HUES6 (cell line): ENCODE results near the gene PRKCA.
"Not testable (repeated sequence)": the region's sequence is repeated elsewhere in the genome, so short reads cannot be mapped to it uniquely, and the experiment has no call there.

ENCODE experiments used
- H3K27ac ChIP-seq: 2 replicates; pipeline ENCODE4 v1.7.0; 2013; ENCODE audit warnings: low read depth, mild to moderate bottlenecking, low read length, inconsistent platforms
- H3K27me3 ChIP-seq: 2 replicates; pipeline ENCODE4 v1.6.1; 2013; ENCODE audit warnings: low read length; ENCODE audit not compliant: control insufficient read depth, insufficient read depth
- H3K36me3 ChIP-seq: 2 replicates; pipeline ENCODE4 v1.6.1; 2013; ENCODE audit warnings: low read length; ENCODE audit not compliant: control insufficient read depth, insufficient read depth
- H3K4me1 ChIP-seq: 2 replicates; pipeline ENCODE4 v1.6.1; 2013; ENCODE audit warnings: low read length; ENCODE audit not compliant: control insufficient read depth, insufficient read depth
- H3K4me3 ChIP-seq: 2 replicates; pipeline ENCODE4 v1.5.1; 2013; ENCODE audit warnings: low read depth, low read length
- H3K9ac ChIP-seq: one replicate; pipeline ENCODE4 v1.6.1; 2013; ENCODE audit warnings: mild to moderate bottlenecking, low read length
- H3K9me3 ChIP-seq: 2 replicates; pipeline ENCODE4 v1.6.1; 2013; ENCODE audit warnings: low read depth, low read length; ENCODE audit not compliant: control insufficient read depth, insufficient read depth

The PRKCA gene

DNA sequence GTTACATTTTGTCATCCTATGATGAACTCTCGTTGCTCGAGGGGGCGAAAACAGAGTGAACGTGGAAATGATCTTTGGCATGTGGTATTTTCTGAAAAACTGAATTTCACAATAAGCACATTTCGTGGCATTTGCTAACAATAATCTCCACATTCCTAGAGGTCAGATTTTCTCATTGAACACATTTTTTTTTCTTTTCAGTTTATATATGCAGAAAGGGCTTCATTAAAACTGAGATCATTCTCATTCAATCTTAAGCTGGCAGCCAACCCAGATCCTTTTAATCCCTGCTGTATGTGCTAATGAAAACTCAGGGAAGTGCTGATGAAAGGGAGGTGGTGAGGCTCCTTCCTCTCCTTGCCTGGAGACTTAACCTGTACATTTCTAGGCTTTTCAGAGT is 52.6 kb downstream of the PRKCA start:
- Histone ChIP-seq H3K27ac (no peak overlapping the region), H3K27me3 (no peaks in the 10 kb centered on the region), H3K9me3 (no peaks in the 10 kb centered on the region), H3K4me3 (no peak overlapping the region), H3K4me1 (peaks cover 15% of the 10 kb centered on the region; the same call in 1 of the 2 replicates), H3K9ac (no peak overlapping the region), H3K36me3 (no peaks in the 10 kb centered on the region)

GRCh38 chr17:66355510-66355909 is 53.1 kb downstream of the PRKCA start:
- Histone ChIP-seq H3K9ac (no peak overlapping the region), H3K4me3 (no peak overlapping the region), H3K9me3 (no peaks in the 10 kb centered on the region), H3K36me3 (no peaks in the 10 kb centered on the region), H3K27me3 (no peaks in the 10 kb centered on the region), H3K27ac (no peak overlapping the region), H3K4me1 (peaks cover 14% of the 10 kb centered on the region; the same call in 1 of the 2 replicates)

- H3K36me3 ChIP-seq, result no peaks in the 10 kb centered on the region
- H3K4me1 ChIP-seq, result peaks cover 14% of the 10 kb centered on the region; the same call in 1 of the 2 replicates
- no peak overlapping the region for H3K4me3 ChIP-seq
- no peaks in the 10 kb centered on the region for H3K27me3 ChIP-seq
- H3K27ac ChIP-seq, result no peak overlapping the region
- no peaks in the 10 kb centered on the region for H3K9me3 ChIP-seq
- H3K9ac ChIP-seq, result no peak overlapping the region
These were observed 54.6 kb downstream of the PRKCA start for GRCh38 chr17:66357037-66357436.

- no peaks in the 10 kb centered on the region for H3K9me3 ChIP-seq
- H3K36me3 ChIP-seq, result no peaks in the 10 kb centered on the region
- no peak overlapping the region for H3K27ac ChIP-seq
- no peak overlapping the region for H3K4me3 ChIP-seq
- no peak overlapping the region for H3K9ac ChIP-seq
- peaks cover 9% of the 10 kb centered on the region; the same call in 1 of the 2 replicates for H3K4me1 ChIP-seq
- no peaks in the 10 kb centered on the region for H3K27me3 ChIP-seq
These were observed 56.9 kb downstream of the PRKCA start for GRCh38 chr17:66359351-66359750.

DNA sequence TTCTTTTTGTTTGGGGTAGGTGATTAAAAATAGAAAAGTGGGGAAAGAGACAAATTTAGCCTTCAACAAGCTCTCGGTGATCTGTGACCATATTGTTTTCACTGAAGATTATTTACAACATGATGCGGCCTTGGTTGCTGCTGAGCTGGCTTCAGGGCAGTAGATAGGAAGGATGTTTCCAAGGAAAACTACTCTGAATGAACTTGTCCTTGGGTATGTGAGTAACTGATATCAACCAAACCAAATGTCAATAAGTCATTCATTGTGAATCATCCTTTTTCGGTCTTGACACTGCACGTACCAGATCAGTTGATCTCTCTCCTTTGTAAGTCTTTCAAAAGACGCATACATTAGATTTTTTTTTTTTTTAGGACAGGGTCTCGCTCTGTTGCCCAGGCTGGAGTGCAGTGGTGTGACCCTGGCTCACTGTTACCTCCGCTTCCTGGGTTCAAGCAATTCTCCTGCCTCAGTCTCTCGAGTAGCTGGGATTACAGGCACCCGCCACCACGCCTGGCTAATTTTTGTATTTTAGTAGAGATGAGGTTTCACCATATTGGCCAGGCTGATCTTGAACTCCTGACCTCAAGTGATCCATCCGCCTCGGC is 58.6 kb downstream of the PRKCA start:
- not testable (repeated sequence) for H3K9ac ChIP-seq, H3K27me3 ChIP-seq, H3K4me3 ChIP-seq, H3K36me3 ChIP-seq, H3K27ac ChIP-seq, H3K9me3 ChIP-seq
- H3K4me1 ChIP-seq, result peaks cover 12% of the 10 kb centered on the region

- Histone ChIP-seq H3K9me3 (no peaks in the 10 kb centered on the region), H3K27ac (no peak overlapping the region), H3K36me3 (no peaks in the 10 kb centered on the region), H3K4me3 (no peak overlapping the region), H3K4me1 (peaks cover 15% of the 10 kb centered on the region), H3K27me3 (no peaks in the 10 kb centered on the region), H3K9ac (no peak overlapping the region)
These were observed 62.1 kb downstream of the PRKCA start for GRCh38 chr17:66364508-66364907.

GRCh38 chr17:66364990-66365490 is 62.6 kb downstream of the PRKCA start:
- H3K27ac ChIP-seq, result no peak overlapping the region
- peaks cover 15% of the 10 kb centered on the region for H3K4me1 ChIP-seq

GRCh38 chr17:66365903-66366302 is 63.5 kb downstream of the PRKCA start:
- no peak overlapping the region for H3K9ac ChIP-seq
- no peaks in the 10 kb centered on the region for H3K9me3 ChIP-seq
- H3K27ac ChIP-seq, result no peak overlapping the region

More at GRCh38 chr17:66364990-66365490, 62.6 kb downstream of the PRKCA start:
- no peak overlapping the region for H3K9ac ChIP-seq
- H3K4me3 ChIP-seq, result no peak overlapping the region
- H3K9me3 ChIP-seq, result no peaks in the 10 kb centered on the region
- no peaks in the 10 kb centered on the region for H3K27me3 ChIP-seq
- H3K36me3 ChIP-seq, result no peaks in the 10 kb centered on the region

GRCh38 chr17:66367107-66367506 is 64.7 kb downstream of the PRKCA start:
- peaks cover 15% of the 10 kb centered on the region for H3K4me1 ChIP-seq
- no peaks in the 10 kb centered on the region for H3K9me3 ChIP-seq
- H3K36me3 ChIP-seq, result no peaks in the 10 kb centered on the region
- no peak overlapping the region for H3K9ac ChIP-seq
- no peaks in the 10 kb centered on the region for H3K27me3 ChIP-seq
- H3K27ac ChIP-seq, result no peak overlapping the region
- no peak overlapping the region for H3K4me3 ChIP-seq

More at GRCh38 chr17:66365903-66366302, 63.5 kb downstream of the PRKCA start:
- Histone ChIP-seq H3K27me3 (no peaks in the 10 kb centered on the region), H3K4me3 (no peak overlapping the region), H3K4me1 (peaks cover 15% of the 10 kb centered on the region), H3K36me3 (no peaks in the 10 kb centered on the region)

GRCh38 chr17:66369830-66370229 is 67.4 kb downstream of the PRKCA start:
- no peak overlapping the region for H3K27ac ChIP-seq
- peaks cover 31% of the 10 kb centered on the region for H3K4me1 ChIP-seq
- no peaks in the 10 kb centered on the region for H3K27me3 ChIP-seq
- no peaks in the 10 kb centered on the region for H3K36me3 ChIP-seq
- no peak overlapping the region for H3K9ac ChIP-seq
- no peaks in the 10 kb centered on the region for H3K9me3 ChIP-seq
- no peak overlapping the region for H3K4me3 ChIP-seq

GRCh38 chr17:66371561-66371960 is 69.1 kb downstream of the PRKCA start:
- Histone ChIP-seq H3K27ac (no peak overlapping the region), H3K27me3 (no peaks in the 10 kb centered on the region), H3K4me1 (peaks cover 17% of the 10 kb centered on the region), H3K36me3 (no peaks in the 10 kb centered on the region), H3K9ac (no peak overlapping the region), H3K4me3 (no peak overlapping the region), H3K9me3 (no peaks in the 10 kb centered on the region)
